ENCODE data around the gene SLC16A6. TPM values are rescaled to one million over a fixed set of nuclear protein-coding genes. Genes with fewer than 3 reads are reported as not detected.
"Not testable (repeated sequence)": the region's sequence is repeated elsewhere in the genome, so short reads cannot be mapped to it uniquely, and the experiment has no call there.

SLC16A6 gene
- polyA plus RNA-seq, 1 of the 3 experiments (the other 2 are of a cell fraction), result not detected

DNA sequence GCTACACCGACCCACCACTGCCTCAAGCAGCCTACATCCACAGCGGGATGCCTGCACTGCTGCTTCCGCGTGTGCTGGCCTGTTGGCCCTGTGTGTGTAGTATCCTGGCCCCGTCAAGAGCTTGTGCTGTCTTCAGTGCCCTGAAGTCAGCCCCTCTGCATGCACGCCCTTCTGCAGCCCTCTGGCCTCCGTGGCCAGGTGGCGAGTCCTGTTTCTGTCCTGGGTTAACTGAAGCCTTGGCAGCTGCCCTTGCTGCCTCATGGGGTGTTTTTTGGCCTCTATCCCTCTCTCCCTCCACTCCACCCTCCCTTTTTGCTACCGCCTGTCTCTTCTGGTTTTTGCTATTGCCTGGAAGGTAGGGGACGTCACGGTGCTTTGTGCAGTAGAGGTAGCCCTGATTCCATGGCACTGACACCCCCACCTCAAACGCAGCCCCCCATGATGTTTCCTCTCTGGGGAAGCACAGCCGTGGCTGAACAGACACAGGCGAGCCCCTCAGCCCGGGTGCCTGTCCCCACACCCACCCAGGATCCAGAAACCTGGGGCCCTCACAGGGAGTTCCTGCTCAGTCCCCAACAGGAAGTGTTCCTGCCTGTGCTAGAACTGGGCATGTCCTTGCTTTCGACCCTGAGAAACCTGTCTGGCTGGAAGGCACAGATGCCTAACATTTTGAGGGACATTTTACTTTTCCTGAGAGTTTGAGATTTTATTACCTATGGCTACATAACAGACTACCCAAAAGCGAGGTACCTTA is 61.9 kb downstream of the SLC16A6 start:
- WGBS (ENCODE audit: low lambda C conversion rate), result 88% methylated on average over 17 of the region's 17 CpGs
- ChIA-PET CTCF (interaction anchor here (1.4 to 1.6 kb wide), 2 partner anchors 24 to 28 kb away, joined by 3 to 6 read pairs; no protein-coding TSS in a partner anchor), POLR2A (no interaction called here)
- no peaks in the 10 kb centered on the region for H3K9me2 ChIP-seq
- no peak for DNase-seq
- no peaks in the 10 kb centered on the region for H3K79me2 ChIP-seq (ENCODE audit: insufficient read depth)
- no peaks in the 10 kb centered on the region for H3F3A ChIP-seq (replicated peaks; ENCODE audit: insufficient read depth)
- no peak overlapping the region for H3K27ac ChIP-seq (ENCODE audit: low read depth in 2 of 2, low read length in 1 of 2)
- no peak overlapping the region for H2AFZ ChIP-seq (ENCODE audit: low read depth)
- H3K27me3 ChIP-seq (ENCODE audit: insufficient read depth), result no peaks in the 10 kb centered on the region
- no peaks in the 10 kb centered on the region for H4K20me1 ChIP-seq (ENCODE audit: insufficient read depth)
- H3K4me3 ChIP-seq (ENCODE audit: low read depth in 2 of 2, low read length in 1 of 2), result no peak overlapping the region
- H3K4me2 ChIP-seq, result no peak overlapping the region
- no peak overlapping the region for H3K9ac ChIP-seq
- H3K9me3 ChIP-seq, result no peaks in the 10 kb centered on the region
- no peaks in the 10 kb centered on the region for H3K36me3 ChIP-seq (replicated peaks in 1 of 2; ENCODE audit: control insufficient read depth in 1 of 2, insufficient read depth in 2 of 2, low read length in 1 of 2)
- H3K4me1 ChIP-seq (ENCODE audit: control insufficient read depth in 1 of 2, insufficient read depth in 2 of 2, low read depth in 1 of 2, low read length in 1 of 2), result no peaks in the 10 kb centered on the region
- TF ChIP-seq NFIC (IDR thresholded peaks at IDR 0.05; ENCODE audit: borderline replicate concordance) (no peak), CHD2 (IDR thresholded peaks at IDR 0.05; ENCODE audit: low read length, partially characterized antibody) (no peak), TCF12 (IDR thresholded peaks at IDR 0.05) (no peak), JUND (IDR thresholded peaks at IDR 0.05) (no peak)

DNA sequence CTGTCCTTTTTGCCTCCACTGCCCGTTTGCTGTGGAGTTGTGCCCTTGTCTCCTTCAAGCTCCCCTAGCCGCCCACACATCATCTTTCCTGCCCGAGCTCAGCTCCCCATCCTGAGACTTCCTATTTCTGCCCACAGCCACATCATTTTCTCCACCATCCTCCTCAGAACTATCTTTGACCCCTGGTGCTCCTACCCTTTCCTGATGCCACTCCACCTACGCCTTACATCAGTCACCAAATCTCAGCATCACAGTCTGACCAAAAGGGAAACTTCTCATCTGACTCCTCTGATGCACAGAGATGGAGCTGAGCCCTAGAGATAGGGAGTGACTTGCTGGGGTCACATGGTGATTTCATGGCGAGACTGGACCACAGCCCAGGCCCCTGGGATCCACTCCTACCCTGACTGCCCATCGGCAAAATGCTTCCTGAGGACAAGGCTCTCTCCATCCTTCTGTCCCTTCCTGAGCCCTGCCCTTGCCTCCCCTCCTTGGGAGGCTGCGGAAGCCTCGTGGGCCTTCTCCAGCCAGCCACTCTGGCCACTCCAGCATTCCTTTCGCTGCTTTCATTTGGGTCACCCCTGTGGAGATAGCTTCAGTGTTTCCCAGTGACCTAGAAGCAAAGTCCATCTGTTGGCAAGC is 62.8 kb downstream of the SLC16A6 start:
- H3K4me1 ChIP-seq (ENCODE audit: control insufficient read depth in 1 of 2, insufficient read depth in 2 of 2, low read depth in 1 of 2, low read length in 1 of 2); H3K9me3 ChIP-seq; DNase-seq; POLR2A ChIA-PET; H3K36me3 ChIP-seq (replicated peaks in 1 of 2; ENCODE audit: control insufficient read depth in 1 of 2, insufficient read depth in 2 of 2, low read length in 1 of 2); H4K20me1 ChIP-seq (ENCODE audit: insufficient read depth); H3K9me2 ChIP-seq; H3K9ac ChIP-seq; H2AFZ ChIP-seq (ENCODE audit: low read depth); H3K27ac ChIP-seq (ENCODE audit: low read depth in 2 of 2, low read length in 1 of 2); H3K79me2 ChIP-seq (ENCODE audit: insufficient read depth); H3F3A ChIP-seq (replicated peaks; ENCODE audit: insufficient read depth); H3K4me2 ChIP-seq; H3K27me3 ChIP-seq (ENCODE audit: insufficient read depth); H3K4me3 ChIP-seq (ENCODE audit: low read depth in 2 of 2, low read length in 1 of 2): not testable (repeated sequence)
- CTCF ChIA-PET, result interaction anchor here (1.4 to 1.6 kb wide), 2 partner anchors 23 to 28 kb away, joined by 3 to 6 read pairs; no protein-coding TSS in a partner anchor
- WGBS (ENCODE audit: low lambda C conversion rate), result 86% methylated on average over 9 of the region's 9 CpGs

DNA sequence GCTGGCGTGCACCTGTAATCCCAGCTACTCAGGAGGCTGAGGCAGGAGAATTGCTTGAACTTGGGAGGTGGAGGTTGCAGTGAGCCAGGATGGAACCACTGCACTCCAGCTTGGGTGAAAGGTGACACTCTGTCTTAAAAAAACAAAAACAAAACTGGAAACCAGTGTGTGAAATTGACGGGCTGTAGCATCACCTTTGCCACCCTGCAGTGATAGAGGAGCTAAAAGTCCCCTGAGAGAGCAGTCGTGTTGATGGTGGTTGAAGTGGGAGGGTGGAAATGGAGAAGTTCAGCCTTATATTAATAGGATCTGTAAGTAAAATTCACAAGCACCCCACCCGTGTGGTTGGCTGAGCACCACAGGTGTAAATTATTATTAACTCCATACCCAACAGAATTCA is 65.9 kb downstream of the SLC16A6 start:
- H3K4me2 ChIP-seq; H3K27me3 ChIP-seq (ENCODE audit: insufficient read depth); H3K9me3 ChIP-seq; DNase-seq; H4K20me1 ChIP-seq (ENCODE audit: insufficient read depth); H3K9ac ChIP-seq; H3K79me2 ChIP-seq (ENCODE audit: insufficient read depth); H3K27ac ChIP-seq (ENCODE audit: low read depth in 2 of 2, low read length in 1 of 2); H3K4me3 ChIP-seq (ENCODE audit: low read depth in 2 of 2, low read length in 1 of 2); H3K4me1 ChIP-seq (ENCODE audit: control insufficient read depth in 1 of 2, insufficient read depth in 2 of 2, low read depth in 1 of 2, low read length in 1 of 2); H3K36me3 ChIP-seq (replicated peaks in 1 of 2; ENCODE audit: control insufficient read depth in 1 of 2, insufficient read depth in 2 of 2, low read length in 1 of 2); H3F3A ChIP-seq (replicated peaks; ENCODE audit: insufficient read depth); H3K9me2 ChIP-seq; H2AFZ ChIP-seq (ENCODE audit: low read depth): not testable (repeated sequence)
- CTCF ChIA-PET, result interaction anchor here (0.6 to 1.0 kb wide), 5 partner anchors 19 to 232 kb away, joined by 3 to 6 read pairs (median 3); no protein-coding TSS in a partner anchor
- WGBS (ENCODE audit: low lambda C conversion rate), result 91% methylated on average over 4 of the region's 4 CpGs
- POLR2A ChIA-PET, result interaction anchor here (1.0 kb wide), 1 partner anchor 23 kb away, joined by 3 read pairs; the partner anchor contains the start of gene AMZ2

DNA sequence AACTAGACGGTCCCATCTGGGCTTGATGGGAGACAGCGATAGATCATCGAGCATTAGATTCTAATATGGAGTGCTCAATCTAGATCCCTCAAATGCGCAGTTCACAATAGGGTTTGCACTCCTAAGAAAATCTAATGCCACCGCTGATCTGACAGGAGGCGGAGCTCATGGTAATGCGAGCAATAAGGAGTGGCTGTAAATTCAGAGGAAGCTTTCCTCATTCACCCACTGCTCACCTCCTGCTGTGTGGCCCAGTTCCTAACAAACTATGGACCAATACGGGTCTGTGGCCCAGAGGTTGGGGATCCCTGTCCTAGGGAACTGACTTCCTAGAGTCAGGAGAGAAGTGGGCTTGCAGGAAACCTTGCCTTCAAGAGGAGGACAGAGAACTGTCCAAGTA is 68.3 kb downstream of the SLC16A6 start:
- Histone ChIP-seq H3K27me3 (ENCODE audit: insufficient read depth) (no peaks in the 10 kb centered on the region), H3K4me1 (ENCODE audit: control insufficient read depth in 1 of 2, insufficient read depth in 2 of 2, low read depth in 1 of 2, low read length in 1 of 2) (no peaks in the 10 kb centered on the region), H3K9me3 (no peaks in the 10 kb centered on the region), H3K9me2 (no peaks in the 10 kb centered on the region), H3K79me2 (ENCODE audit: insufficient read depth) (no peaks in the 10 kb centered on the region), H3K4me2 (no peak overlapping the region), H3K27ac (ENCODE audit: low read depth in 2 of 2, low read length in 1 of 2) (no peak overlapping the region), H3F3A (replicated peaks; ENCODE audit: insufficient read depth) (no peaks in the 10 kb centered on the region), H2AFZ (ENCODE audit: low read depth) (no peak overlapping the region), H3K36me3 (replicated peaks in 1 of 2; ENCODE audit: control insufficient read depth in 1 of 2, insufficient read depth in 2 of 2, low read length in 1 of 2) (no peaks in the 10 kb centered on the region), H4K20me1 (ENCODE audit: insufficient read depth) (no peaks in the 10 kb centered on the region), H3K9ac (no peak overlapping the region), H3K4me3 (ENCODE audit: low read depth in 2 of 2, low read length in 1 of 2) (no peak overlapping the region)
- ChIA-PET POLR2A (no interaction called here), CTCF (interaction anchor here (0.9 to 1.4 kb wide), 2 partner anchors 18 to 50 kb away, joined by 3 to 4 read pairs; no protein-coding TSS in a partner anchor)
- no peak for DNase-seq
- 90% methylated on average over 8 of the region's 8 CpGs for whole genome bisulfite sequencing (ENCODE audit: low lambda C conversion rate)
- no peak for TF ChIP-seq TAF1 (IDR thresholded peaks at IDR 0.05; ENCODE audit: borderline replicate concordance, low read depth, low read length)
- TF ChIP-seq POLR2AphosphoS5 (IDR thresholded peaks at IDR 0.05; ENCODE audit: low read depth, low read length), result no peak
- TF ChIP-seq, protein P1, sequence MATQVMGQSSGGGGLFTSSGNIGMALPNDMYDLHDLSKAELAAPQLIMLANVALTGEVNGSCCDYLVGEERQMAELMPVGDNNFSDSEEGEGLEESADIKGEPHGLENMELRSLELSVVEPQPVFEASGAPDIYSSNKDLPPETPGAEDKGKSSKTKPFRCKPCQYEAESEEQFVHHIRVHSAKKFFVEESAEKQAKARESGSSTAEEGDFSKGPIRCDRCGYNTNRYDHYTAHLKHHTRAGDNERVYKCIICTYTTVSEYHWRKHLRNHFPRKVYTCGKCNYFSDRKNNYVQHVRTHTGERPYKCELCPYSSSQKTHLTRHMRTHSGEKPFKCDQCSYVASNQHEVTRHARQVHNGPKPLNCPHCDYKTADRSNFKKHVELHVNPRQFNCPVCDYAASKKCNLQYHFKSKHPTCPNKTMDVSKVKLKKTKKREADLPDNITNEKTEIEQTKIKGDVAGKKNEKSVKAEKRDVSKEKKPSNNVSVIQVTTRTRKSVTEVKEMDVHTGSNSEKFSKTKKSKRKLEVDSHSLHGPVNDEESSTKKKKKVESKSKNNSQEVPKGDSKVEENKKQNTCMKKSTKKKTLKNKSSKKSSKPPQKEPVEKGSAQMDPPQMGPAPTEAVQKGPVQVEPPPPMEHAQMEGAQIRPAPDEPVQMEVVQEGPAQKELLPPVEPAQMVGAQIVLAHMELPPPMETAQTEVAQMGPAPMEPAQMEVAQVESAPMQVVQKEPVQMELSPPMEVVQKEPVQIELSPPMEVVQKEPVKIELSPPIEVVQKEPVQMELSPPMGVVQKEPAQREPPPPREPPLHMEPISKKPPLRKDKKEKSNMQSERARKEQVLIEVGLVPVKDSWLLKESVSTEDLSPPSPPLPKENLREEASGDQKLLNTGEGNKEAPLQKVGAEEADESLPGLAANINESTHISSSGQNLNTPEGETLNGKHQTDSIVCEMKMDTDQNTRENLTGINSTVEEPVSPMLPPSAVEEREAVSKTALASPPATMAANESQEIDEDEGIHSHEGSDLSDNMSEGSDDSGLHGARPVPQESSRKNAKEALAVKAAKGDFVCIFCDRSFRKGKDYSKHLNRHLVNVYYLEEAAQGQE (IDR thresholded peaks at IDR 0.05; ENCODE audit: low read depth, low read length), result no peak
- TF ChIP-seq NFIC (IDR thresholded peaks at IDR 0.05; ENCODE audit: borderline replicate concordance), result no peak
- no peak for TF ChIP-seq GATA2 (CRISPR knock-in tag; IDR thresholded peaks at IDR 0.05)
- no peak for TF ChIP-seq SIN3A (IDR thresholded peaks at IDR 0.05; ENCODE audit: borderline replicate concordance, low read depth, low read length)
- TF ChIP-seq ELF1 (IDR thresholded peaks at IDR 0.05), result no peak
- no peak for TF ChIP-seq SMC3 (IDR thresholded peaks at IDR 0.05; ENCODE audit: low read depth, low read length)
- no peak for TF ChIP-seq EZH2phosphoT487 (IDR thresholded peaks at IDR 0.05; ENCODE audit: borderline replicate concordance, low read depth)
